IMR-90 (cell line): ENCODE measurements around the gene MRFAP1L1.

Experiments
- CTCF ChIP-seq: conservative IDR thresholded peaks from 2 replicates; pipeline ENCODE4 v1.5.1; 2012; ENCODE audit warnings: mild to moderate bottlenecking, low read depth, low read length, improper control_type of control experiment
- RCOR1 ChIP-seq: IDR thresholded peaks from 2 replicates; pipeline ENCODE4 v1.6.1; 2012; ENCODE audit warnings: mild to moderate bottlenecking, low read length, improper control_type of control experiment; ENCODE audit not compliant: insufficient replicate concordance

GRCh38 chr4:6719611-6720179 is 10.0 kb upstream of the MRFAP1L1 start:
- no peak for TF ChIP-seq CTCF
- no peak for TF ChIP-seq RCOR1
